ENCODE measurements around the gene MMEL1.

The MMEL1 gene

DNA sequence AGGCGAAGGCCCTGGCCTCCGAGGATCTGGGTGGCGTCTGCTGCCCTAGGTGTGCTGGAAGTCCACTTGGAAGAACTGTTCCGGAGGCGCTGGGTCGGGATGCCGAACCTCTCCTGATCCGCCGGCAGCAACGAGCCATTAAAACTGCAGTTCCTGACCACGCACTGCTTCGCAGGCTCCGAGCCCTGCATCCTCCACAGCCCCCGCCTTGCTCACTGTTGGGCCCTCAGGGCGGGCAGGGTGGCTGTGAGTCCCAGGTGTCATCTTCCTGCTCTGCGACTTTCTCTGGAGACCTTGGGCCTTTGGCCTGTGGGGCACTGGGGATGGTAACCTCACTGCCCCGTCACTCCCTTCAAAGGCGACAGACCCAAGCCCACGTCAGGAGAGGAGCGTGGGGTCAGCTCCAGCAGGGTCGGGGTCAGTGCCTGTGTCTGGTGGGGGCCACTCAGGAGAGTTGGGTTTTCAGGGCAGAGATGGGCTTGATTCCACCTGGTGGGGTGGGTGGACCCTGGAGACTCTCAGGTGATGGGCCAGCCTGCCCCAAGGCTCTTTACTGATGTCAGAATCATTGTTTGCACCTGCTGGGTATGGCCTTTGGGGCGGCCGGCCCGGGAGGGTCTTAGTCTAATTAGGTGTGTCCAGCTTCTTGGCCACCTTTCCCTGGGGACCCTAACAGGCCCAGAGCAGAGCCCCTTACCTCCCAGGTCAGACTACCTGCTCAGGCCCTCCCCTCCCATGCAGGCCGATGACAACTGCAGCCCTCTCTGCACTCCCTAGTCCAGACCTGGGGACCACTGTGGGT lies 43.2 kb downstream of the MMEL1 start:
- DNase-seq = no peak

DNA sequence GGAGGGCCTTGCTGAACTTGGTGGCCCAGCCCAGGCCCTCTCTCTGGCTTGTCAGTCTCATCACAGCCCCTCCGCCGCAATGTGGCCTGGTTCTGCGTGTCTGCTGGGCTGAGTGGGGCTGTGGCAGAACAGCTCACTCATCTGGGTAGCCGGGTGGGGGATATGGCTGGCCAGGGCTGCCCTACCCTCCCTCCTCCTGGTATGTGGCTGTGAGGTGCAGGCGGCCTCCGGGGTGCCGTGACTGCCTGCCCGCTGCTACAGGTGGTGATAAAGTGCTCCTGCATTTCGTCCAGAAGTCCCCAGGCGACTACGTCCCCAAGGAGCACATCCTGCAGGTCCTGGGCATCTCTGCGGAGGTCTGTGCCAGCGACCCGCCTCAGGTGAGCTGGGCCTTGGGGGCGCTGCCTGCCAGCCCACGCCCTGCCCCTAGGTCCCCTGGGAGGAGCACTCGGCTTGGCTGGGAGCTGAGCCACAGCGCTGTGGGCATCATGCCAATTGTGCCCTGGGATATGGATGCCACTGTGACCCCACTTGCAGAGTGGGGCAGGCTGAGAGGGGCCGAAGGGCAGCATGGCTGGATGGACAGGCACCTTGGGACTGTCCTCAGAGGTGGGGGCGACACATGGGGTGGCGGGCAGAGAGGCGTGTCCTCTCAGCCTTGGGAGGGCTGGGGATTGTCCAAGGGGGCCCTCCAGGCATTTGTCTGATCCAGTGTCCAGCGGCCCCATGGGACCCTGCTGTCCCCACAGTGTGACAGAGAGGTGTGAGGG lies 44.0 kb downstream of the MMEL1 start:
- no peak for DNase-seq

DNA sequence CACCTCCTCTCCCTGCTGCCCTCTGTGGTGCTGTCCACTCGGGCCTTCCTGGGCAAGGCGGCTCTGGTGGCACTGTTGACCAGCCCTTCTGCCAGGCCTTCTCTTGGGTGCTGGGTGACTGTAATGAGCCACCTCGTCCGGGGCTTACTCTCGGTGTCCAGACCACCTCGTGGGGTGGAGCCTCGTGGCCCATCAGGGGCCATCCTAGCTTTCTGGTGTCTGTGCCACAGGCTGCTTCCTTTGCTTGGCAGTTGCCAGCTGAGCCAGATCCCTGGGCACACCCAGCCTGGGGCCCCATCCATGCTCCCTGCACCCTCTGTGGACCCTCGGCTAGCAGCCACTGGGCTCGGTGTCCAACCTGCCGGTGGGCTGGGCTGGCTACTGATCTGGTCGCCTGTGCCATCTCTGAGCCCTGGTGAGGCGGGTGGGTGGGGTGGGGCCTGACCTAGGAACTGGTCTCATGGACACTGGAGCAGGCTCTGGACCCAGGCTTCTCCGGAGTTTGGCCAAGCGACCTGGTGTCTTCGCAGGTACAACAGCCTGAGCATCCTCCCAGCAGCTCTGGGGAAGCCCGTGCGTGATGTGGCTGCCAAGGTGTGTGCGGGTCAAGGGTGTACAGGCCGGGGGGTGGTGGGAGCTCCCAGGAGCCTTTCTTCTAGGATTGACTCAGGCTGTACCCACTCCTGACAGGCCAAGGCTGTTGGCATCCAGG lies 44.8 kb downstream of the MMEL1 start:
- no peak for DNase-seq

DNA sequence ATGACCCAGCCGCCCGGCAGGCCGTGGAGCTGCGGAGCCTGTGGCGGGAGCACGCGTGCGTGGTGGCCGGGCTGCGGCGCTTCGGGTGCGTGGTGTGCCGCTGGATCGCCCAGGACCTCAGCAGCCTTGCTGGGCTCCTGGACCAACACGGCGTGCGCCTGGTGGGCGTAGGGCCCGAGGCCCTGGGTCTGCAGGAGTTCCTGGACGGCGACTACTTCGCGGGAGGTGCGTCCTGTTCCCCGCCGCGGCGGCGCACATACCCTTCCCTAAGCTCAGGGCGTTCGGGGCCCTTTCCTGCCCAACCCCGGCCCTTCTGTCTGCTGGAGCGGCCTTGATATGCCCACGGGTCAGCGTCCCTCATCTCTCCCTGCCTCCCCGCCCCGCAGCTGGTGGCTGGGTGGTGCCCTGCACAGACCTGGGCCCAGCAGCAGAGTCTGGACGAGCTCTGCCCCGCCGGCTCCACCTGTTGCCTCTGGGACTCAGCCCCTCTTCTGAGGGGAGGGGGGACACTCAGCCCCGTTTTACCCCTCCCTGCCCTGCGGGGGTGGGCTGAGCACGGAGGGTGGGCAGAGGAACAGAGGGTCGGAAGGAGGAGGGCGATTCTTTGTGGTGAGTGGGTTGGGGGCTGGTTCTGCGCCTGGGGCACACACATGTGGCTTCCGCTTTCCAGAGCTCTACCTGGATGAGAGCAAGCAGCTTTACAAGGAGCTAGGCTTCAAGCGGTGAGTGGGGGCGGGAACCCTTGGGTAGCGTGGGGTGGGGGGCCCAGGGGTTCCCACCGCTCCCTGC lies 45.6 kb downstream of the MMEL1 start:
- DNase-seq = no peak

DNA sequence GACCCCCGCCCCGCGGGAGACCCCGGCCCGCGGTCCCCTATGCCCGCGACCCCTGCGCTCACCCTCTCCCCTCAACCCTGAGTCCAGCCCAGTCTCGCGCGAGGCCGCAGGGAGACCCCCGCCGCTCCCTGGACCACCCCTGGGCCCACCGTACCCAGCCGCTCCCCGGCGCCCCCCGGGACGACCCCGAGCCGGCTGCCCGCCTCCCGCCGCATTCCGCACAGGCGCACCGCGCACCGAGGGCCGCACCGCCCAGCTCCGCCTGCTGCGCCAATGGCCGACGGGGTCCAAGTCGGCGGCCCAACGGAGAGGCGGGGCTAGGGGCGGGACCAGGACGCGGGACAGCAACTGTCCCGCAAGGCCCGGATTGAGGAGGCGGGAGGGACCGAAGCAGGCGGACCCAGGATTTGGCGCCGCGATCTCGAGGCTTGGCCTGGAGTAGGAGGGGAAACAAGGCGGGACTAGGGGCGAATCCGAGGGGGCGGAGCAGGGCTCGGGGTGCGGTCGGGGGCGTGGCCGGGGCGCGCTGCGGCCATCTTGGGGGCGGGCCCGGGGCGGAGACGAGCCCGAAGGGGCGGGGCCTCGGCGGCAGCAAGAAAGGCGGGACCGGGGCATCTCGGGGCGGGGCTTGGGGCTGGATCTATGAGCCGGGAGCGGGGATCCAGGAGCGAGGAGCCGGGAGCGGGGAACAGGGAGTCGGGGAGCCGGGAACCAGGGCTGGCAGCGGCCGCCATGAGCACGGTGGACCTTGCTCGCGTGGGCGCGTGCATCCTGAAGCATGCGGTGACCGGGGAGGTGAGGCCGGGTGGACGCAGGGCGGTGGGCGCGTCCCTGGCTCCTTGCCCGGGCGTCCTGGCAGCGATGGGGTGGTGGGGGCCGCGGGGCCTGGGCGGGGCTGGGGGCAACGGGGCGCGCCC lies 46.4 kb downstream of the MMEL1 start, which contains the start of gene PRXL2B:
Gene PRXL2B, plus strand, starts transcription at position 624 of the 917 bp plus-strand sequence. Its CDS starts 109 bp downstream, at position 733.
- DNase-seq = peak; percentile 96 to 98

DNA sequence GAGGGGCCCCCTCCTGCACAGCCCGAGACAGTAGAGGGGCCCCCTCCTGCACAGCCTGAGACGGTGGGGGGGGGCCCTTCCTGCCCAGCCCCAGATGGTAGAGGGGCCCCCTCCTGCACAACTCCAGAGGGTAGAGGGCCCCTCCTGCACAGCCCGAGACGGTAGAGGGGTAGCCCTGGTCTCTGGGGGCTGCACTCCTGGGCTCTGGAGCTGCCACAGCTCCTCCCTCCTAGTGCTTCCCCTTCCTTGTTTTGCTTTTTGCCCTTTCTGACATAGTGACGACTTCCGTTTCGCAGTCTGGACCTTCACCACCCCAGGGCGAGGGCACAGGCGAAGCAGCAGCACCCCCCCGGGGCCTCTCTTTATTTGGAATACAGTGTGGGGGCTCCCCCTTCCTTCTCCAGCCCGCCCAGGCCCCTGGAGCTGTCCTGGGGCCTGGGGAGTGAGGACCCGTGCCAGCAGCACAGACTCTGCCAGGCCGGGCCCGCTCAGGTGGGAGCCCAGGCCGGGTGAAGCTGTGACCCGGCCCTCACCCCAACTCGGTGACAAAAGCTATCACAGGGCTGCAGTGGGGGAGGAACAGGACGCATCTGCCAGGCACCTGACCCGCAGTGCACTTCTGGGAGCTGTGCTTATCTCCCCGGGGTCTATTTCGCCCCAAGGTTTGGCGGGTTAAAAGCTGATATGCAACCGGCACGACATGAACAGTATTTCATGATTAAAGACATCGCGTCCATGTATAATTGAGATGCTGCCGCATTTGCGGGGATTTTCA lies 47.3 kb downstream of the MMEL1 start:
- peak; percentile 84 to 88 for DNase-seq

DNA sequence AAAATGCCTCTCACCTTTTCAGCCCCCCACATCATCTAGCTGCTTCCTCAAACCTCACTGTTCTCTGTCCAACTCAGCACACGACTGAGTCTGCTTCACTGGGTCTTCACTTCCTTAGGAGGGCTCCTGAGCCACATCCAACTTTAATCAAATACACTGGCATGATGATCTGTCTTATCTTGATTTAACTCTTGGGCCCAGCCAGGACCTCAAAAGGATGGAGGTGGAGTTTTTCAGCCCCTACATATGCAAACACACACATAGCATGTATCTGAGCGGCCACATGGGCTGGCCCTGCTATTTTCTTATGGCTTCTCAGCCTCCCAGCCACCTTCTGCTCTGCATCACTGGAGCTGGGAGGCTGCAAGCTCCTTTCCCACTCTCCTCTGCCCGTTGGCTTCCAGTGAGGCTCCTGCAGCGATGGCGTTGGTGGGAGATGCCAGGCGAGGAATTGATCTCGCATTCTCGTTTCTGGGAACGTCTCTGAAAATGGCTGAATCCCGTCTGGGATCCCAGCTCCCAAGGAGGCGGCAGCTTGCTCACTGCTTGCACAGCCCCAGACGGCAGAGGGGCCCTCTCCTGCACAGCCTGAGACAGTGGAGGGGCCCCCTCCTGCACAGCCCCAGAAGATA lies 48.0 kb downstream of the MMEL1 start:
- no peak for DNase-seq

DNA sequence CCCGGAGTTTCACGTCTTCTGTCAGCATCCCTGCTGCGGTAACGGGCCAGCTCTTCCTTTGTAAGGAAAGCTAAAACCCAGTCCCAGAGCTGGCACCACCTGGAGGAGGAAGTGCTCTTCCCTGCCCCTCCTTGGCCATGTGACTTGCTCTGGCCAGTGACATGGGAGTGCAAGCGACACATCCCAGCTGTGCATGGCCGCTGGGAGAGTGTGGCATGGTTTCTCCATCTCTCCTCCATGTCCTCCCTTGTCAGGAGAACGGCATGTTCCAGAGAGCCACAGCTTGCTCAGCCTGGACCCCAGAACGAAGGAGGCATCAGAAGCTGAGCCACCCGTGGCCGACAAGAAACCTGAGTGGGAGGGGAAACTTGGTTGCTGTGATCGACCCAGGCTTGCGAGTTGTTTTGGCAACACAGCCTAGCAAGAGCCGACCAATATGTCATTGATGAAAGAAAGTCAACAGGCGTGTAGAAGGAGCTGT lies 48.9 kb downstream of the MMEL1 start:
- DNase-seq = peak; percentile 66 to 77

DNA sequence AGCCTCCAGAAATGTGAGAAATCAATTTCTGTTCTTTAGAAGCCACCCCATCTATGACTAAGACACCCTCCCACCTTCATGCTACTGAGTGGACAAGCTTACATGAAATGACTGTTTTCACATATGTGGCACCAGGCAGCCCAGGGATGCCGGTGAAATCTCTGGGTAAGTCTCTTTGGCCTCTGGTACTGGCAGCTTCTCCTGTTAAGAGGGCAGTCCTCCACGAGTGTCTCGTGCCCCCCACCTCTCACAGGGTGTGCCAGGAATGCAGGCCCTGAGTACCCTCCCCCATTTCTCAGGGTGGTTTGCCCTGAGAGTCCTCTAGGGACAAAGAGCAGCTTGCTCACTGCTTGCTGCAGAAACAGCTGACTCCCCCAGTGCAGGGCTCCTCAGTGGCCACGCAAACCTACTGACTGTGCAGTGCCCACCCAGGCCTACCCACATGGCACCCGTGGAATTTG lies 49.5 kb downstream of the MMEL1 start:
- DNase-seq = peak in 1 of 2 donors; percentile 11

DNA sequence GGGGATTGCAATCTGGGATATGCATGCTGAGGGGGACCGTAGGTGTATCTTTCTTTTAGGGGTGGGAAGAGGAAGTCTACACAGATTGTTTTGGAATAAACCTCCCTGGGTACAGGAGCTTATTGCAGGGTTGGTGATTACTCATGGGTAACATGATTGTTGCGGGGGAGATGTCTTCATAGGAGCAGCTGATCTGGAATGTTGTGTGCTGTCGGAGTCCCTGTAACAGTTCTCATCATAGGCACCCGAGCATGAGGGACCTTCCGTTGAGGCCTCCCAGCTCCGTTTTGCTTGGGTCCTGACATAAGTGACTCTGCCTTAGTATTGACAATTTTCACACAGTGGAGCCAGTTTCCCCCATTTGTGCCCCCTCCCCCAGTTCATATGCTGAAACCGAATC lies 50.4 kb downstream of the MMEL1 start:
- DNase-seq = no peak

DNA sequence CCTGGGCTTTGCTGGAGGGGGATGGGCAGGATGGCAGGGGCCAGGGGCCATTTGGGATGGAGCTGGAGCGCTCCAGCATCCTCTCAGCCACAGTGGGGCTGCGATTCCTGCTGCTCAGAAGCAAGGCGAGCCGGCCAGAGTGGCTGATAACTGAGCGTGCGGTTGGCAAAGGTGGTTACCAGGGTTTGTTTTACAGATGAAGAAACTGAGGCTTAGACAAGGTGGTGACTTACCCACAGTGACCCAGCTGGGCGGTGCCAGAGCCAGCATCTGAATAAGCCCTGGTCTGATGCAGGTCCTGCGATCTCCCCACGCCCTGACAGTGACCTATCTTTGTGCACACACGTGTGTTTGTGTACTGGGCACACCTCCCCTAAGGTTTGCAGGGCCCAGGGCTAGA lies 52.1 kb downstream of the MMEL1 start:
- no peak for DNase-seq

DNA sequence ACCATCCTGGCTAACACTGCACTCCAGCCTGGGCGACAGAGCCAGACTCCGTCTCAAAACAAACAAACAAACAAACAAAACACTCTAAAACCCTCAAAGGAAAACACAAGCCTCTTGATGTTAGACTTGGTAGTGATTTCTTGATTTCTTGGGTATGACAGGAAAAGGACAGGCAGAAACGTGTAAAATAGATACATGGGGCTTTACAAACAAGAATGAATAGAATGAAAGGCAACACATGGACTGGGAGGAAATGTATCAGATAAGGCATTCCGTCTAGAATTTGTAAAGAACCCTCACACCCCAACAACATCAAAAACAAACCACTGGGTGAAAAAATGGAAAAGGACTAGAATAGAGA lies 54.1 kb downstream of the MMEL1 start:
- no peak for DNase-seq

DNA sequence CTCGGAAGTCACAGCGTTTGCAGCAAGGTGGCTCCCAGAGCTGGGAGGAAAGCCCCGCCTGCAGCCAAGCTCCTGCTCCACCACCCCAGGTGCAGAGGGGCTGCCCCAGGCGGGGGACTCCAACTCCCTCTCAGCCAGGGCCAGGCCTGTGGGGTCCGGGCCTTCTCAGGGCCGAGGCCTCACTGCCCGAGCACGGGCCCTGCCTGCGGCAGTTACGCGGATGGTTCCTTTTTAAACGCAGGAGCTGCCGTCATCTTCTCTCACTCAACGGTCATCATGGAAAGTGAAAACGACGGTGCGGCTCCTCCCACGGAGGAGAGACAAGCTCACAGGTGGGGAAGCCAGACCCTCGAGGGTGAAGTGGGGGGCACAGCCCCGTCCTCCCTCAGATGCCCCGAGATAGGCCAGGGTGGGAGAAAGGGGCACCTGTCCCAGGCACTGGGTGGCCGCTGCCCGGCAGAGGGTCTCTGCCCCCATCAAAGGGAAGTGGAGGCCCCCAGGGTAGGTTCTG lies 55.2 kb downstream of the MMEL1 start:
- peak; percentile 56 to 63 for DNase-seq

DNA sequence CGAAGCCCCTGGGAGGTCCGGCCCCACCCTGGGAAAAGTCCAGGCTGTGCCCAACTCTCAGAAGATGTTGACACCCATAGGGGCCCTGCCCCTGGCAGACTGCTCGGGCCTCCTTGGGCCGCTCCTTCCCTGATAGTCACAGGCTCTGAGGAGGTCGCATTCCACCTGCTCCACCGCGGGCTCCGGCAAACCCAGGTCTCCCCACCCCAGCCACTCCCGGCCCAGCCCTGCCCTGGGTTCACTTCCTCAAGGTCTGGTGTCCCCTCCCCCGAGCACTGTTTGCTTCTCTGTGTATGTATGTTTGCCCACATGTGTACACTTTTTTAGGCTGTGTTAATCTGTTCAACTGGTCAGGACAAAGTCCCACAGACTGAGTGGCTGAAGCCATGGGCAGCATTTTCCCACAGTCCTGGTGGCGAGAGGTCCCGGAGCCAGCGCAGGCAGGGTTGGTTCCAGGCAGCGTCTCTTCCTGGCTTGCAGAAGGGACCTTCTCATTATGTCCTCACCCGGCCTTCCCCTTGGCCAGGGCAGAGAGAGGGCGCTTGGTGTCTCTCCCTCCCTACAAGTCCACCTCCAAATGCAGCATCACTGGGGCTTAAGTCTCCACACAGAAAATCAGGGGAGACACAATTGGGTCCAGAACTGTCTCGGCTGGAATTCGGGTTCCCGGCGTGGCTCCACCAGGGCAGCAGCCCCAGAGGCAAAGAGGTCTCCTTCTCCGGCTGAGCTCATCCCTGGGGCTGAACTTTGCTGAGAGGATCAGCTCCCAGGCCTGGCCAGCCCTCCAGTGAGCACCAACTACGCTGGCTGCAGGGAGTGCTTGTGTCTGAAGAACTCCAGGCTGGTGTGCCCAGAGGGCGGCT lies 56.8 kb downstream of the MMEL1 start:
- DNase-seq = no peak

DNA sequence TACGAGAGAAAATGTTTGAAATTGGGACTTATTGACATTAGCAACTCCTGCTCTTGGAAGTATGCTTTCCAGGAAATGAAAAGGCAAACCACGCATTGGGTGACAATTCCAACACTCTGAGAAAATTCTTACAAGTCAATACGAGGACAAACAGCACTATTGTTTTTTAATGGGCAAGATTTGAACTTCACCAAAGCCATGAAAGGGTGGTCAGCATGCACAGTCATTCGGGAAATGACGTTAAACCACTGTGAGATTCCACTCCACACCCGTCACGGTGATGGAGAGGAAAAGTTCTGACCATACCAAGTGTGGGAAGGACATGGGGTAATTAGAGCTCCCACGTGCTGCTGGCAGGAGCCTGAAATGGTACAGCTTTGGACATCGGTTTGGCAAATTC lies 58.5 kb downstream of the MMEL1 start:
- no peak for DNase-seq

DNA sequence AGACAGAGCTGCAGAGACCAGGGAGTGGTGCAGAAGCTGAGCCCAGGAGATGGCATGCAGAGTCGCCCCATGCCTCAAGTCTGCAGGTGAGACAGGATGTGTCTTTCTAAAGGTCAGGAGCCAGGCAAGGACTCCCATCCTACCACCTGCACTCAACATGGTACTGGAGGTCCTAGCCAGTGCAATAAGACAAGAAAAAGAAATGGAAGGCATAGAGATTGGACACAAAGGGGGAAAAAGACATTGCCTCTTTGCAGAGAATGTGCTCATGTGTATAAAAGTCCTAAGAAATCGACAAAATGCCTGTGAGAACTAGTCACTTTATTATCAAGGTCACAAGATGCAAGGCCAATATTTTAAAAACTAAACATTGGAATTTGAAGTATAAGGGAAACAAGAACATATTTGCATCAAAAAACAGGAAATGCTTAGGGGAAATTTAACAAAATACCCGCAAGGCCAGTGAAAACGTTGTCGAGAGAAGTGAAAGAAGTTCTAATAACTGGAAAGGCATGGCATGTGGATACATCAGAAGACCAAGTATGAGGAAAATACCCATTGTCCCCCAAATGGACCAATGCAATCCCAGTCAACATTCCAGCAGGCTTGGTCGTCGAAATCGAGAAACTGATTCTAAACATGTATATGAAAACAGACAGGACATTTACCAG lies 59.4 kb downstream of the MMEL1 start:
- DNase-seq = no peak

DNA sequence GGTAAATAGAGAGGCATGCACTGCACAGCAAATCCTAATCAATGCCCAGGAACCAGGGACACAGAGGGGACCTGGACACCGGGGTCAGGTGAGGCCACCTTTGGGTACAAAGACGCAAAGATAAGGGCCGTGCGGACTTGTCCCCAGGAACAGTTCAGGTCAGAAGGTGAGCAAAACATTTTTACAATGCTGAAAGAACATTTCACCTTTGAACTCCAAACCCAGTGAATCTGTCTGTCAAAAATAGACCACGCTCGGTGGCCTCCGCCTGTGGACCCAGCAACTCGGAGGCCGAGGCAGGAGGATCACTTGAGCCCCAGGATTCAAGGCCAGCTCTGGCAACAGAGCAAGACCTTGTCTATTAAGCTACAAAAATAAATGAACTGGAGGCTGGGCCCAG lies 61.5 kb downstream of the MMEL1 start:
- no peak for DNase-seq

DNA sequence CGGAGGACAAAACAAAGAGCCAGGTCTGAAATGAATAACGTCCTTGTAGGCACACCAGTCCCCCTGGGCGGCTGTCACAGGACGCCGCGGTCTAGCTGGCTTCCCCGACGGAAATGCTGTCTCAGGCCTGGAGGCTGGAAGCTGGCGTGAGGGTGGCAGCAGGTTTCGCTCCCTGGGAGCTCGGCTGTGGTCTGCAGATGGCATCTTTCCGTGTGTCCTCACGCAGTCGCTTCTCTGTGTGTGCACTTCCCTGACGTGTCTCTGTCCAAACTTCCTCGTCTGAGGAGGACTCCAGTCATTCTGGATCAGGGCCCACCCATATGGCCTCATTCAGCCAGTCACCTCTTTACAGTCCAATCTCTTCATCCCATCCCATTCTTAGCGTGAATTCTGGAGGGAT lies 62.5 kb downstream of the MMEL1 start:
- no peak for DNase-seq
